SU-DHL-6 (cell line): Measurements from ENCODE around the gene METTL14.

ENCODE experiments used
- H2AFZ ChIP-seq: fragments of 200-600 bp; sonication (generic); 2 replicates; pipeline ENCODE4 v1.6.1; 2014; ENCODE audit warnings: low read depth, mild to moderate bottlenecking, moderate library complexity, mixed read lengths, antibody characterized with exemption, low read length; ENCODE audit not compliant: severe bottlenecking
- H3F3A ChIP-seq: fragments of 200-600 bp; shearing (Covaris generic); 2 replicates; pipeline ENCODE4 v1.6.0; 2016; ENCODE audit warnings: antibody characterized with exemption, mild to moderate bottlenecking; ENCODE audit not compliant: insufficient read depth
- H3K27ac ChIP-seq: fragments of 200-600 bp; sonication (generic); 2 replicates; pipeline ENCODE4 v1.5.1; 2016; ENCODE audit warnings: low read depth, mild to moderate bottlenecking, low read length, moderate library complexity, mixed read lengths
- H3K27me3 ChIP-seq: fragments of 200-600 bp; sonication (generic), shearing (Covaris generic); 2 replicates; pipeline ENCODE4 v1.6.0; 2014; ENCODE audit warnings: mild to moderate bottlenecking, low read length
- H3K36me3 ChIP-seq: fragments of 200-600 bp; sonication (generic); 2 replicates; pipeline ENCODE4 v1.6.1; 2014; ENCODE audit warnings: mild to moderate bottlenecking, low read length, mixed read lengths
- H3K4me2 ChIP-seq: fragments of 300-600, 200-600 bp; shearing (Covaris generic), sonication (generic); 2 replicates; pipeline ENCODE4 v1.6.0; 2014; ENCODE audit warnings: low read length, low read depth, mild to moderate bottlenecking; ENCODE audit not compliant: poor library complexity, severe bottlenecking
- H3K4me3 ChIP-seq: fragments of 200-600 bp; sonication (generic); 2 replicates; pipeline ENCODE4 v1.5.1; 2014; ENCODE audit warnings: antibody characterized with exemption, low read length, mild to moderate bottlenecking, mixed read lengths; ENCODE audit not compliant: insufficient read depth, poor library complexity, severe bottlenecking
- H3K79me2 ChIP-seq: fragments of 200-600 bp; sonication (generic); 2 replicates; pipeline ENCODE4 v1.6.1; 2014; ENCODE audit warnings: mild to moderate bottlenecking, low read length, moderate library complexity; ENCODE audit not compliant: insufficient read depth
- H3K9ac ChIP-seq: fragments of 200-600 bp; sonication (generic); 2 replicates; pipeline ENCODE4 v1.7.0; 2014; ENCODE audit warnings: mild to moderate bottlenecking, low read length
- H3K9me2 ChIP-seq: fragments of 200-600 bp; sonication (generic); replicated peaks from 2 replicates; pipeline ENCODE4 v1.6.1; 2014; ENCODE audit warnings: low read length; ENCODE audit not compliant: insufficient read depth
- H3K9me3 ChIP-seq: fragments of 200-600 bp; sonication (generic); 2 replicates; pipeline ENCODE4 v1.6.1; 2014; ENCODE audit warnings: low read length, mixed read lengths; ENCODE audit not compliant: insufficient read depth
- H4K20me1 ChIP-seq: fragments of 200-600 bp; sonication (generic); 2 replicates; pipeline ENCODE4 v1.6.1; 2014; ENCODE audit warnings: low read depth, mild to moderate bottlenecking, antibody characterized with exemption, low read length, moderate library complexity, mixed read lengths
- CTCF ChIP-seq: fragments of 200-600 bp; sonication (generic); IDR thresholded peaks from one replicate; pipeline ENCODE4 v1.5.1; 2017; ENCODE audit warnings: antibody characterized with exemption, mild to moderate bottlenecking, low read length, moderate library complexity; ENCODE audit not compliant: insufficient read depth, poor library complexity, severe bottlenecking
- EZH2phosphoT487 ChIP-seq: fragments of 200-600 bp; sonication (generic), shearing (Covaris generic); conservative IDR thresholded peaks from 2 replicates; pipeline ENCODE4 v1.6.1; 2018; ENCODE audit warnings: mild to moderate bottlenecking, antibody characterized with exemption, low read length, moderate library complexity, mixed read lengths

METTL14 gene

GRCh38 chr4:118757761-118758251 is 72.6 kb downstream of the METTL14 start:
- Histone ChIP-seq H3K9me2 (no peaks in the 10 kb centered on the region), H3K27ac (peak overlapping the region; percentile 92), H3K9me3 (no peaks in the 10 kb centered on the region), H3K9ac (peak overlapping the region; percentile 13; the same call in 1 of the 2 replicates), H3K4me2 (peak overlapping the region; percentile 72), H3K4me3 (no peak overlapping the region), H3K79me2 (no peaks in the 10 kb centered on the region), H3K36me3 (0 out of 2 replicates have a peak, but pooled peaks cover 8% of the 10 kb centered on the region), H3K27me3 (no peaks in the 10 kb centered on the region), H2AFZ (no peak overlapping the region), H4K20me1 (no peaks in the 10 kb centered on the region), H3F3A (peaks cover 25% of the 10 kb centered on the region)
- no peak for TF ChIP-seq EZH2phosphoT487
- no peak for TF ChIP-seq CTCF

- no peaks in the 10 kb centered on the region for H4K20me1 ChIP-seq
- H3K27ac ChIP-seq: peak overlapping the region; percentile 92
- no peaks in the 10 kb centered on the region for H3K9me2 ChIP-seq
- H3K9me3 ChIP-seq: no peaks in the 10 kb centered on the region
- 0 out of 2 replicates have a peak, but pooled peaks cover 7% of the 10 kb centered on the region for H3K36me3 ChIP-seq
- TF ChIP-seq CTCF (no peak), EZH2phosphoT487 (no peak)
- H3K27me3 ChIP-seq: no peaks in the 10 kb centered on the region
- H3K4me2 ChIP-seq: peak overlapping the region; percentile 72
- H3K79me2 ChIP-seq: no peaks in the 10 kb centered on the region
- H3F3A ChIP-seq: peaks cover 29% of the 10 kb centered on the region
- peak overlapping the region; percentile 46 for H3K4me3 ChIP-seq
- peak overlapping the region; percentile 13; the same call in 1 of the 2 replicates for H3K9ac ChIP-seq
- no peak overlapping the region for H2AFZ ChIP-seq
These were observed 73.1 kb downstream of the METTL14 start for GRCh38 chr4:118758293-118758692.

- Histone ChIP-seq H3K79me2 (no peaks in the 10 kb centered on the region), H3K4me2 (peak overlapping the region; percentile 72), H3F3A (peaks cover 29% of the 10 kb centered on the region), H3K9me2 (no peaks in the 10 kb centered on the region), H3K9me3 (no peaks in the 10 kb centered on the region), H3K36me3 (0 out of 2 replicates have a peak, but pooled peaks cover 7% of the 10 kb centered on the region), H3K27ac (peak overlapping the region; percentile 92), H3K9ac (peak overlapping the region; percentile 53), H3K4me3 (peak overlapping the region; percentile 46), H2AFZ (no peak overlapping the region), H4K20me1 (no peaks in the 10 kb centered on the region), H3K27me3 (no peaks in the 10 kb centered on the region)
- TF ChIP-seq EZH2phosphoT487: no peak
- TF ChIP-seq CTCF: no peak
These were observed 74.3 kb downstream of the METTL14 start for GRCh38 chr4:118759481-118759880.
